Left hindlimb (tissue), 1 donor: Measurements from ENCODE around the gene KLHL14.
"Not testable (repeated sequence)": the region's sequence is repeated elsewhere in the genome, so short reads cannot be mapped to it uniquely, and the experiment has no call there.

Experiments used
- DNase-seq: peaks from one replicate; pipeline ENCODE4 v3.0.0-alpha.2; 2018

Gene KLHL14

GRCh38 chr18:32714571-32715148 is 58.2 kb downstream of the KLHL14 start:
- DNase-seq = peak; percentile 60

- no peak for DNase-seq
These were observed 60.0 kb downstream of the KLHL14 start for GRCh38 chr18:32712860-32713259.

- no peak for DNase-seq
These were observed 61.0 kb downstream of the KLHL14 start for GRCh38 chr18:32711862-32712261.

GRCh38 chr18:32707586-32707985 is 65.2 kb downstream of the KLHL14 start:
- no peak for DNase-seq

GRCh38 chr18:32707147-32707546 is 65.7 kb downstream of the KLHL14 start:
- DNase-seq = no peak

GRCh38 chr18:32701313-32701712 is 71.5 kb downstream of the KLHL14 start:
- no peak for DNase-seq

GRCh38 chr18:32698153-32698552 is 74.7 kb downstream of the KLHL14 start:
- DNase-seq = no peak

- no peak for DNase-seq
These were observed 76.4 kb downstream of the KLHL14 start for GRCh38 chr18:32696376-32696775.

- DNase-seq = no peak
These were observed 77.3 kb downstream of the KLHL14 start for GRCh38 chr18:32695534-32695933.

GRCh38 chr18:32688821-32689220 is 84.0 kb downstream of the KLHL14 start:
- DNase-seq = no peak

GRCh38 chr18:32684940-32685339 is 87.9 kb downstream of the KLHL14 start:
- DNase-seq = no peak

- DNase-seq = no peak
These were observed 88.7 kb downstream of the KLHL14 start for GRCh38 chr18:32684096-32684495.

GRCh38 chr18:32683044-32683443 is 89.8 kb downstream of the KLHL14 start:
- DNase-seq = no peak

GRCh38 chr18:32677578-32677977 is 95.2 kb downstream of the KLHL14 start:
- no peak for DNase-seq

GRCh38 chr18:32674491-32674890 is 98.3 kb downstream of the KLHL14 start:
- no peak for DNase-seq

- DNase-seq = no peak
These were observed 100.4 kb downstream of the KLHL14 start for GRCh38 chr18:32672398-32672797.

GRCh38 chr18:32670727-32671126 is 102.1 kb downstream of the KLHL14 start:
- no peak for DNase-seq

GRCh38 chr18:32669549-32670165 is 103.2 kb downstream of the KLHL14 start:
- DNase-seq = no peak

- peak; percentile 31 for DNase-seq
These were observed 103.9 kb downstream of the KLHL14 start for GRCh38 chr18:32668956-32669355.

GRCh38 chr18:32661486-32662299 is 111.1 kb downstream of the KLHL14 start:
- DNase-seq = no peak

GRCh38 chr18:32654507-32654906 is 118.3 kb downstream of the KLHL14 start:
- not testable (repeated sequence) for DNase-seq

- DNase-seq = not testable (repeated sequence)
These were observed 135.2 kb downstream of the KLHL14 start for GRCh38 chr18:32637659-32638058.

- no peak for DNase-seq
These were observed 135.6 kb downstream of the KLHL14 start for GRCh38 chr18:32637226-32637625.

- DNase-seq = no peak
These were observed 137.9 kb downstream of the KLHL14 start for GRCh38 chr18:32634876-32635431.
